Frontal cortex (tissue), 4 donors: ENCODE measurements around the gene NAA38. TPM values are rescaled to one million over a fixed set of nuclear protein-coding genes. Genes with fewer than 3 reads are reported as not detected.
A peak's percentile ranks its signal among the peaks of the same experiment; 100 is the strongest.

ENCODE experiments used
- DNase-seq, 2 donors: peaks; one replicate each; pipeline ENCODE4 v3.0.0; 2012; ENCODE audit warnings: low spot score in 2 of 2
- FAIRE-seq: peaks from 2 replicates; lab custom pipeline; 2012; peaks lifted over from hg19 to GRCh38; lab: Jason Lieb, UNC
- total RNA-seq: library from RNA; depleted of rRNA; stranded (reverse); fragments of >200 nt; gene quantifications from one replicate; pipeline ENCODE4 v1.2.3, GENCODE V29; 2014
- donor health status: control.
- donor health status: control.
- donor health status: control.

The NAA38 gene
- total RNA-seq, 1 donor from 2014 or later, result 30.2 TPM

GRCh38 chr17:7843257-7843535 is 14.2 kb downstream of the NAA38 start:
- DNase-seq (no peak), FAIRE-seq (no peak)

- DNase-seq, result peak in 1 of 2 donors; percentile 77
- FAIRE-seq, result no peak
These were observed 14.7 kb downstream of the NAA38 start for GRCh38 chr17:7842380-7843256.

- DNase-seq (peak; percentile 77 to 92), FAIRE-seq (no peak)
These were observed 15.4 kb downstream of the NAA38 start for GRCh38 chr17:7841915-7842379.

- peak; percentile 86 to 88 for DNase-seq
- FAIRE-seq, result no peak
These were observed 15.9 kb downstream of the NAA38 start for GRCh38 chr17:7841396-7841914.

- FAIRE-seq, result no peak
- DNase-seq, result no peak
These were observed 16.5 kb downstream of the NAA38 start for GRCh38 chr17:7840875-7841274.

GRCh38 chr17:7840441-7840840 is 16.9 kb downstream of the NAA38 start:
- DNase-seq (no peak), FAIRE-seq (no peak)

- FAIRE-seq, result no peak
- no peak for DNase-seq
These were observed 17.5 kb downstream of the NAA38 start for GRCh38 chr17:7839876-7840261.

GRCh38 chr17:7839190-7839875 is 18.0 kb downstream of the NAA38 start:
- FAIRE-seq (no peak), DNase-seq (no peak)

GRCh38 chr17:7838090-7839075 is 19.0 kb downstream of the NAA38 start:
- DNase-seq (no peak), FAIRE-seq (no peak)

GRCh38 chr17:7837408-7838088 is 19.8 kb downstream of the NAA38 start:
- DNase-seq (no peak), FAIRE-seq (no peak)

GRCh38 chr17:7836596-7837407 is 20.6 kb downstream of the NAA38 start:
- DNase-seq, result peak in 1 of 2 donors; percentile 73
- FAIRE-seq, result no peak

GRCh38 chr17:7835814-7836595 is 21.4 kb downstream of the NAA38 start:
- DNase-seq (peak in 1 of 2 donors; percentile 72), FAIRE-seq (no peak)

GRCh38 chr17:7834957-7835813 is 22.2 kb downstream of the NAA38 start:
- peak; percentile 96 to 98 for DNase-seq
- no peak for FAIRE-seq

GRCh38 chr17:7834542-7834956 is 22.8 kb downstream of the NAA38 start:
- no peak for FAIRE-seq
- DNase-seq, result no peak

GRCh38 chr17:7833795-7834541 is 23.4 kb downstream of the NAA38 start, which contains the start of gene KDM6B:
Gene KDM6B (plus strand): TSS chr17:7834217. CDS start chr17:7845555, 11,338 bp downstream.
- FAIRE-seq (no peak), DNase-seq (peak; percentile 77 to 87)
